WTC11 (cell line): ENCODE measurements around the gene SH3GL3. TPM values are rescaled to one million over a fixed set of nuclear protein-coding genes. Genes with fewer than 3 reads are reported as not detected.
A peak's percentile ranks its signal among the peaks of the same experiment; 100 is the strongest.

Experiments
- ATAC-seq: fragments of 200-7000 bp; cut with Tn5 transposase; 2 replicates; pipeline ENCODE4 v1.10.0; 2021; ENCODE audit warnings: mild to moderate bottlenecking, moderate library complexity
- CTCF ChIA-PET: fragments of 300-600 bp; sonication (Branson Sonifier 250); formaldehyde crosslinking; loops from one replicate; lab custom pipeline; 2021; ENCODE audit warnings: antibody characterized with exemption; lab: Charles Lee
- POLR2A ChIA-PET: fragments of 350-600 bp; sonication (Branson Sonifier 250); formaldehyde crosslinking; loops from one replicate; lab custom pipeline; 2021; ENCODE audit warnings: antibody characterized with exemption; lab: Charles Lee
- DNase-seq: peaks from one replicate; pipeline ENCODE4 v3.0.0; 2021; ENCODE audit warnings: low spot score
- H3K27ac Mint-ChIP-seq: 2 replicates; pipeline ENCODE4 v1.8.0; 2021; ENCODE audit warnings: mixed read lengths
- H3K27me3 Mint-ChIP-seq: 2 replicates; pipeline ENCODE4 v1.8.0; 2021; ENCODE audit warnings: low read depth, mild to moderate bottlenecking, moderate library complexity, mixed read lengths
- H3K36me3 Mint-ChIP-seq: 2 replicates; pipeline ENCODE4 v1.8.0; 2021; ENCODE audit warnings: mixed read lengths
- H3K4me1 Mint-ChIP-seq: 2 replicates; pipeline ENCODE4 v1.8.0; 2022; ENCODE audit warnings: mixed read lengths
- H3K4me3 Mint-ChIP-seq: 2 replicates; pipeline ENCODE4 v1.8.0; 2021; ENCODE audit warnings: mild to moderate bottlenecking, moderate library complexity, mixed read lengths
- H3K9me3 Mint-ChIP-seq: 2 replicates; pipeline ENCODE4 v1.8.0; 2021; ENCODE audit warnings: mixed read lengths
- ARID4B ChIP-seq: sonication (generic); formaldehyde crosslinking; IDR thresholded peaks from 2 replicates; pipeline ENCODE4 v1.8.0; 2023; ENCODE audit warnings: missing genetic modification reagents, mild to moderate bottlenecking, borderline replicate concordance
- CREM ChIP-seq: sonication (generic); formaldehyde crosslinking; IDR thresholded peaks from 2 replicates; pipeline ENCODE4 v1.8.1; 2022; ENCODE audit warnings: mild to moderate bottlenecking, missing genetic modification reagents, moderate library complexity
- ERG ChIP-seq: fragments of 250-450 bp; sonication (Bioruptor Pico); IDR thresholded peaks from 2 replicates; pipeline ENCODE4 v1.8.0; 2021; ENCODE audit warnings: mild to moderate bottlenecking
- ETV6 ChIP-seq: sonication (generic); formaldehyde crosslinking; IDR thresholded peaks from 2 replicates; pipeline ENCODE4 v1.8.1; 2022; ENCODE audit warnings: mild to moderate bottlenecking, missing genetic modification reagents
- GABPB1 ChIP-seq: sonication (generic); formaldehyde crosslinking; IDR thresholded peaks from 2 replicates; pipeline ENCODE4 v1.8.1; 2023; ENCODE audit warnings: mild to moderate bottlenecking, missing genetic modification reagents
- JUN ChIP-seq: sonication (generic); formaldehyde crosslinking; IDR thresholded peaks from 2 replicates; pipeline ENCODE4 v1.8.0; 2023; ENCODE audit warnings: mild to moderate bottlenecking, missing genetic modification reagents
- OVOL2 ChIP-seq: fragments of 250-450 bp; sonication (Bioruptor Pico); IDR thresholded peaks from 2 replicates; pipeline ENCODE4 v1.9.0; 2021; ENCODE audit warnings: mild to moderate bottlenecking, borderline replicate concordance
- PRRX2 ChIP-seq: fragments of 250-450 bp; sonication (Bioruptor Pico); IDR thresholded peaks from 2 replicates; pipeline ENCODE4 v1.8.0; 2021; ENCODE audit warnings: mild to moderate bottlenecking
- SP1 ChIP-seq: sonication (generic); formaldehyde crosslinking; conservative IDR thresholded peaks from 2 replicates; pipeline ENCODE4 v1.8.1; 2022; ENCODE audit warnings: missing genetic modification reagents
- ZNF219 ChIP-seq: sonication (generic); formaldehyde crosslinking; IDR thresholded peaks from 2 replicates; pipeline ENCODE4 v1.8.0; 2023; ENCODE audit warnings: missing genetic modification reagents, mild to moderate bottlenecking, borderline replicate concordance
- ZNF232 ChIP-seq: sonication (generic); formaldehyde crosslinking; IDR thresholded peaks from 2 replicates; pipeline ENCODE4 v1.8.0; 2022; ENCODE audit warnings: mild to moderate bottlenecking, missing genetic modification reagents
- ZNF317 ChIP-seq: sonication (generic); formaldehyde crosslinking; IDR thresholded peaks from 2 replicates; pipeline ENCODE4 v1.8.1; 2023; ENCODE audit warnings: low read depth, mild to moderate bottlenecking, moderate library complexity, missing genetic modification reagents, borderline replicate concordance
- total RNA-seq: library from RNA; stranded (reverse); gene quantifications from 3 replicates; pipeline ENCODE4 v1.2.3, GENCODE V29; 2021
- TF ChIP-seq, protein P1 (sequence below): sonication (generic); formaldehyde crosslinking; IDR thresholded peaks from 2 replicates; pipeline ENCODE4 v1.8.0; 2022; ENCODE audit warnings: mild to moderate bottlenecking, missing genetic modification reagents
- TF ChIP-seq, protein P2 (sequence below): sonication (generic); formaldehyde crosslinking; IDR thresholded peaks from 2 replicates; pipeline ENCODE4 v1.8.1; 2022; ENCODE audit warnings: low read depth, mild to moderate bottlenecking, moderate library complexity, missing genetic modification reagents, borderline replicate concordance
- TF ChIP-seq, protein P3 (sequence below): sonication (generic); formaldehyde crosslinking; IDR thresholded peaks from 2 replicates; pipeline ENCODE4 v1.8.1; 2023; ENCODE audit warnings: mild to moderate bottlenecking, missing genetic modification reagents
- TF ChIP-seq, protein P4 (sequence below): fragments of 250-450 bp; sonication (Bioruptor Pico); IDR thresholded peaks from 2 replicates; pipeline ENCODE4 v1.9.0; 2021; ENCODE audit warnings: moderate library complexity, mild to moderate bottlenecking, inconsistent platforms, borderline replicate concordance
- TF ChIP-seq, protein P5 (sequence below): sonication (generic); formaldehyde crosslinking; IDR thresholded peaks from 2 replicates; pipeline ENCODE4 v1.8.1; 2022; ENCODE audit warnings: mild to moderate bottlenecking, missing genetic modification reagents, moderate library complexity, borderline replicate concordance

Gene SH3GL3
- total RNA-seq, 1 experiment from 2014 or later: 9.2 TPM

- peaks cover 51% of the 10 kb centered on the region for H3K4me1 Mint-ChIP-seq
- no peak overlapping the region for H3K4me3 Mint-ChIP-seq
- H3K27me3 Mint-ChIP-seq: peaks cover 39% of the 10 kb centered on the region
- DNase-seq: no peak
- TF ChIP-seq ARID4B (CRISPR knock-in tag) (no peak), ZNF219 (CRISPR knock-in tag) (no peak), ZNF232 (CRISPR knock-in tag) (no peak), ETV6 (CRISPR knock-in tag) (no peak)
- TF ChIP-seq, protein P1, sequence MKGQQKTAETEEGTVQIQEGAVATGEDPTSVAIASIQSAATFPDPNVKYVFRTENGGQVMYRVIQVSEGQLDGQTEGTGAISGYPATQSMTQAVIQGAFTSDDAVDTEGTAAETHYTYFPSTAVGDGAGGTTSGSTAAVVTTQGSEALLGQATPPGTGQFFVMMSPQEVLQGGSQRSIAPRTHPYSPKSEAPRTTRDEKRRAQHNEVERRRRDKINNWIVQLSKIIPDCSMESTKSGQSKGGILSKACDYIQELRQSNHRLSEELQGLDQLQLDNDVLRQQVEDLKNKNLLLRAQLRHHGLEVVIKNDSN (CRISPR knock-in tag): no peak
- TF ChIP-seq, protein P2, sequence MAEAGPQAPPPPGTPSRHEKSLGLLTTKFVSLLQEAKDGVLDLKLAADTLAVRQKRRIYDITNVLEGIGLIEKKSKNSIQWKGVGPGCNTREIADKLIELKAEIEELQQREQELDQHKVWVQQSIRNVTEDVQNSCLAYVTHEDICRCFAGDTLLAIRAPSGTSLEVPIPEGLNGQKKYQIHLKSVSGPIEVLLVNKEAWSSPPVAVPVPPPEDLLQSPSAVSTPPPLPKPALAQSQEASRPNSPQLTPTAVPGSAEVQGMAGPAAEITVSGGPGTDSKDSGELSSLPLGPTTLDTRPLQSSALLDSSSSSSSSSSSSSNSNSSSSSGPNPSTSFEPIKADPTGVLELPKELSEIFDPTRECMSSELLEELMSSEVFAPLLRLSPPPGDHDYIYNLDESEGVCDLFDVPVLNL (CRISPR knock-in tag): no peak
- TF ChIP-seq, protein P3, sequence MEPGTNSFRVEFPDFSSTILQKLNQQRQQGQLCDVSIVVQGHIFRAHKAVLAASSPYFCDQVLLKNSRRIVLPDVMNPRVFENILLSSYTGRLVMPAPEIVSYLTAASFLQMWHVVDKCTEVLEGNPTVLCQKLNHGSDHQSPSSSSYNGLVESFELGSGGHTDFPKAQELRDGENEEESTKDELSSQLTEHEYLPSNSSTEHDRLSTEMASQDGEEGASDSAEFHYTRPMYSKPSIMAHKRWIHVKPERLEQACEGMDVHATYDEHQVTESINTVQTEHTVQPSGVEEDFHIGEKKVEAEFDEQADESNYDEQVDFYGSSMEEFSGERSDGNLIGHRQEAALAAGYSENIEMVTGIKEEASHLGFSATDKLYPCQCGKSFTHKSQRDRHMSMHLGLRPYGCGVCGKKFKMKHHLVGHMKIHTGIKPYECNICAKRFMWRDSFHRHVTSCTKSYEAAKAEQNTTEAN (CRISPR knock-in tag): no peak
- TF ChIP-seq, protein P4, sequence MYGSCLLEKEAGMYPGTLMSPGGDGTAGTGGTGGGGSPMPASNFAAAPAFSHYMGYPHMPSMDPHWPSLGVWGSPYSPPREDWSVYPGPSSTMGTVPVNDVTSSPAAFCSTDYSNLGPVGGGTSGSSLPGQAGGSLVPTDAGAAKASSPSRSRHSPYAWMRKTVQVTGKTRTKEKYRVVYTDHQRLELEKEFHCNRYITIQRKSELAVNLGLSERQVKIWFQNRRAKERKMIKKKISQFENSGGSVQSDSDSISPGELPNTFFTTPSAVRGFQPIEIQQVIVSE (CRISPR knock-in tag): no peak
- 0 out of 2 replicates have a peak overlapping the region, but pooled peaks have one; percentile 36 for H3K27ac Mint-ChIP-seq
- CTCF ChIA-PET: interaction anchor here (1.1 to 2.0 kb wide), 3 partner anchors 13 to 298 kb away, joined by 3 to 11 read pairs (median 4); partner anchors contain the start of gene SH3GL3
- ATAC-seq: peak; percentile 74
- H3K36me3 Mint-ChIP-seq: peaks cover 12% of the 10 kb centered on the region
- POLR2A ChIA-PET: no interaction called here
- H3K9me3 Mint-ChIP-seq: peaks cover 19% of the 10 kb centered on the region
Observed at GRCh38 chr15:83545804-83546511, 98.8 kb downstream of the SH3GL3 start.

GRCh38 chr15:83546512-83546888, 99.4 kb downstream of the SH3GL3 start:
- no peak for DNase-seq
- TF ChIP-seq CREM (no peak), ZNF232 (CRISPR knock-in tag) (no peak), ARID4B (CRISPR knock-in tag) (no peak), OVOL2 (CRISPR knock-in tag) (no peak), GABPB1 (CRISPR knock-in tag) (no peak), JUN (CRISPR knock-in tag) (no peak), PRRX2 (no peak), SP1 (CRISPR knock-in tag) (no peak), ZNF317 (CRISPR knock-in tag) (no peak), ERG (CRISPR knock-in tag) (no peak)
- TF ChIP-seq, protein P5, sequence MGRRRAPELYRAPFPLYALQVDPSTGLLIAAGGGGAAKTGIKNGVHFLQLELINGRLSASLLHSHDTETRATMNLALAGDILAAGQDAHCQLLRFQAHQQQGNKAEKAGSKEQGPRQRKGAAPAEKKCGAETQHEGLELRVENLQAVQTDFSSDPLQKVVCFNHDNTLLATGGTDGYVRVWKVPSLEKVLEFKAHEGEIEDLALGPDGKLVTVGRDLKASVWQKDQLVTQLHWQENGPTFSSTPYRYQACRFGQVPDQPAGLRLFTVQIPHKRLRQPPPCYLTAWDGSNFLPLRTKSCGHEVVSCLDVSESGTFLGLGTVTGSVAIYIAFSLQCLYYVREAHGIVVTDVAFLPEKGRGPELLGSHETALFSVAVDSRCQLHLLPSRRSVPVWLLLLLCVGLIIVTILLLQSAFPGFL (CRISPR knock-in tag): no peak
- TF ChIP-seq, all 79 proteins: peak for 0
- ChIA-PET POLR2A (no interaction called here), CTCF (interaction anchor here (1.1 to 2.0 kb wide), 3 partner anchors 13 to 298 kb away, joined by 3 to 11 read pairs (median 4); partner anchors contain the start of gene SH3GL3)
- Mint-ChIP-seq H3K4me1 (peaks cover 51% of the 10 kb centered on the region), H3K4me3 (no peak overlapping the region), H3K27ac (peak overlapping the region; percentile 38; the same call in 1 of the 2 replicates), H3K36me3 (peaks cover 12% of the 10 kb centered on the region), H3K9me3 (peaks cover 19% of the 10 kb centered on the region), H3K27me3 (peaks cover 39% of the 10 kb centered on the region)
- peak; percentile 38 for ATAC-seq
